Prostate gland (tissue), 2 donors: ENCODE results near the gene TCF12.

Experiments
- CTCF ChIP-seq, 4 experiments: fragments of 200-600 bp in 2 of 4; fragments of 450-650 bp in 2 of 4; sonication (generic) in 2 of 4; IDR thresholded peaks; 1 replicate in 3 of 4; 2 replicates in 1 of 4; pipeline ENCODE4 v1.5.1; 2016 to 2019; ENCODE audit warnings: antibody characterized with exemption in 4 of 4, mild to moderate bottlenecking in 2 of 4, moderate library complexity in 2 of 4
- POLR2A ChIP-seq: fragments of 450-650 bp; IDR thresholded peaks from one replicate; pipeline ENCODE4 v1.6.1; 2016; ENCODE audit warnings: antibody characterized with exemption, mild to moderate bottlenecking

GRCh38 chr15:56982987-56983386, 64.5 kb downstream of the TCF12 start:
- TF ChIP-seq CTCF (IDR thresholded peaks at IDR 0.05) (no peak), POLR2A (no peak)
